ENCODE data around the gene DKK2. TPM values are rescaled to one million over a fixed set of nuclear protein-coding genes. Genes with fewer than 3 reads are reported as not detected.

Gene DKK2
- total RNA-seq, 1 donor from 2014 or later = not detected

- no peaks in the 10 kb centered on the region for H3K36me3 Mint-ChIP-seq (ENCODE audit: unreplicated experiment)
- no peaks in the 10 kb centered on the region for H3K9me3 Mint-ChIP-seq (ENCODE audit: unreplicated experiment)
- no peaks in the 10 kb centered on the region for H3K27me3 Mint-ChIP-seq (ENCODE audit: unreplicated experiment)
- no peaks in the 10 kb centered on the region for H3K4me1 Mint-ChIP-seq (ENCODE audit: low read depth, unreplicated experiment)
- H3K27ac Mint-ChIP-seq (ENCODE audit: unreplicated experiment) = no peak overlapping the region
- no peak overlapping the region for H3K4me3 Mint-ChIP-seq (ENCODE audit: unreplicated experiment)
- no peak for DNase-seq
- TF ChIP-seq CTCF (IDR thresholded peaks at IDR 0.05; ENCODE audit: partially characterized antibody, unreplicated experiment) = no peak
Measured at GRCh38 chr4:106986486-106986885, 49.6 kb downstream of the DKK2 start.

- Mint-ChIP-seq H3K4me1 (ENCODE audit: low read depth, unreplicated experiment) (no peaks in the 10 kb centered on the region), H3K27me3 (ENCODE audit: unreplicated experiment) (no peaks in the 10 kb centered on the region), H3K9me3 (ENCODE audit: unreplicated experiment) (no peaks in the 10 kb centered on the region), H3K27ac (ENCODE audit: unreplicated experiment) (no peak overlapping the region), H3K4me3 (ENCODE audit: unreplicated experiment) (no peak overlapping the region), H3K36me3 (ENCODE audit: unreplicated experiment) (no peaks in the 10 kb centered on the region)
- TF ChIP-seq CTCF (IDR thresholded peaks at IDR 0.05; ENCODE audit: partially characterized antibody, unreplicated experiment) = no peak
- no peak for DNase-seq
Measured at GRCh38 chr4:106985830-106986229, 50.3 kb downstream of the DKK2 start.

- Mint-ChIP-seq H3K4me1 (ENCODE audit: low read depth, unreplicated experiment) (no peaks in the 10 kb centered on the region), H3K27ac (ENCODE audit: unreplicated experiment) (no peak overlapping the region), H3K4me3 (ENCODE audit: unreplicated experiment) (no peak overlapping the region), H3K36me3 (ENCODE audit: unreplicated experiment) (no peaks in the 10 kb centered on the region), H3K9me3 (ENCODE audit: unreplicated experiment) (no peaks in the 10 kb centered on the region), H3K27me3 (ENCODE audit: unreplicated experiment) (no peaks in the 10 kb centered on the region)
- no peak for DNase-seq
- no peak for TF ChIP-seq CTCF (IDR thresholded peaks at IDR 0.05; ENCODE audit: partially characterized antibody, unreplicated experiment)
Measured at GRCh38 chr4:106982711-106983211, 53.4 kb downstream of the DKK2 start.

GRCh38 chr4:106981431-106981830 lies 54.7 kb downstream of the DKK2 start:
- no peak overlapping the region for H3K27ac Mint-ChIP-seq (ENCODE audit: unreplicated experiment)
- H3K9me3 Mint-ChIP-seq (ENCODE audit: unreplicated experiment) = no peaks in the 10 kb centered on the region
- TF ChIP-seq CTCF (IDR thresholded peaks at IDR 0.05; ENCODE audit: partially characterized antibody, unreplicated experiment) = no peak
- H3K27me3 Mint-ChIP-seq (ENCODE audit: unreplicated experiment) = peaks cover under 1% of the 10 kb centered on the region
- no peaks in the 10 kb centered on the region for H3K4me1 Mint-ChIP-seq (ENCODE audit: low read depth, unreplicated experiment)
- H3K36me3 Mint-ChIP-seq (ENCODE audit: unreplicated experiment) = no peaks in the 10 kb centered on the region
- no peak for DNase-seq
- H3K4me3 Mint-ChIP-seq (ENCODE audit: unreplicated experiment) = no peak overlapping the region

- Mint-ChIP-seq H3K27me3 (ENCODE audit: unreplicated experiment) (peaks cover 2% of the 10 kb centered on the region), H3K27ac (ENCODE audit: unreplicated experiment) (no peak overlapping the region), H3K4me1 (ENCODE audit: low read depth, unreplicated experiment) (no peaks in the 10 kb centered on the region), H3K36me3 (ENCODE audit: unreplicated experiment) (no peaks in the 10 kb centered on the region), H3K9me3 (ENCODE audit: unreplicated experiment) (no peaks in the 10 kb centered on the region), H3K4me3 (ENCODE audit: unreplicated experiment) (no peak overlapping the region)
- DNase-seq = no peak
- no peak for TF ChIP-seq CTCF (IDR thresholded peaks at IDR 0.05; ENCODE audit: partially characterized antibody, unreplicated experiment)
Measured at GRCh38 chr4:106979476-106979875, 56.6 kb downstream of the DKK2 start.

All from glutamatergic neuron (in vitro differentiated cells).